GM19193 (cell line): ENCODE data around the gene MYLK.

ENCODE experiments used
- POLR2A ChIP-seq: IDR thresholded peaks from 4 replicates; pipeline ENCODE4 v1.6.1; 2011; ENCODE audit not compliant: insufficient read depth, insufficient read length; ENCODE audit errors: extremely low read depth

Gene MYLK

DNA sequence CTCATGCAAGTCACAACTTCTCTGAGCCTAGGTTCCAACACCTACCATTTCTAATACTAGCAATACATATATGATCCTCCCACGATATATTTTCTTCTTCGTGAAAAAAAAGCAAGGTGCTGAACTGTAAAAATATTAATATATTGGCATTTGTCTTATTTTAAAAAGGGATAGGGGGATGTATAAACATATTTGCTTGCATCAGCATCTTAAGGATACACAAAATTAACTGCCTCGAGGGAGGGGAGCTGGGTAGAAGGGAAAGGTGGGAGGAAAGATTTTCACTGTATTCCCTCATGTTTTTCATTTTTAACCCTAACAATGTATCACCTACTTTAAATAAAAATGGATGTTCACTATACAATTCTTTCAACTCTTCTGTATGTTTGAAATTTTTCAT is 300.6 kb downstream of the MYLK start:
- no peak for TF ChIP-seq POLR2A

DNA sequence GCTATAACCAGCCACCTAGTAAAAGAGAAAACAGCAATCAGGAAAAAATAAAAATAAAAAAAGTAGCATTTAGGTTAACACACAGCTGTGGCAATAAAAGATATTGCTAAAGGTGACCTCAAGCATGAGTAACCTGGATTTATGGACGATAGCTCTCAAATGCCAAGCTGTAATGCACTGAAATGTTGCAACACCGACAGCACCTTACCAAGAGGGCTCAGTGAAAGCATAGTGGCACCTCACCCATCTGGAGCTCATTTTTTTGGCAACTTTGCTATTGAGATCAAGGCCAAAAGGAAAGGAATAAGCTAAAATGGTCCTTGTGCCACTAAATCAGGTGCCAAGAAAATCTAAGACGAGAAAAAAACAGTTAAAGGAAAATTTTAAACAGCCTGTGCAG is 301.8 kb downstream of the MYLK start:
- no peak for TF ChIP-seq POLR2A

DNA sequence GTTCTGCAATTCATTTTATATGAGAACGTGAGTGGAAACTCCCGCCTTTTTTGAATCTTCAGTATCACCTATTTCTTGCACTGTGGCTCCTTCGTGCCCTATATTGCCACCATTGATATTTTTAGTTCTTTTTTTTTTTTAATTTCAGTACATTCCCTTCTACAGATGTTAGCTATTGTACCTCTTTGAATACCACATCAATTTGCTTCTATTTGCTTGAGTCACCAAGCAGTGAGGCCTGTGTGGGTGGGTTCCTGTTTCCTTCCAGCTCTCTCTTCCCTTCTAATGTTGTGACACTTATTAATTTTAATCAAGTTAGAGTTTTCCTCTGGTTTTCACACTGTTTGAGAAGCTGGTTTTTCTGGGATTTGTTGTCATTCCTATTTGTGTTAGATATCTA is 308.0 kb downstream of the MYLK start:
- no peak for TF ChIP-seq POLR2A

- no peak for TF ChIP-seq POLR2A
These were observed 312.2 kb downstream of the MYLK start for GRCh38 chr3:123571973-123572365.

- no peak for TF ChIP-seq POLR2A
These were observed 312.7 kb downstream of the MYLK start for GRCh38 chr3:123571264-123571972.

- TF ChIP-seq POLR2A = no peak
These were observed 315.3 kb downstream of the MYLK start for GRCh38 chr3:123568875-123569274.

DNA sequence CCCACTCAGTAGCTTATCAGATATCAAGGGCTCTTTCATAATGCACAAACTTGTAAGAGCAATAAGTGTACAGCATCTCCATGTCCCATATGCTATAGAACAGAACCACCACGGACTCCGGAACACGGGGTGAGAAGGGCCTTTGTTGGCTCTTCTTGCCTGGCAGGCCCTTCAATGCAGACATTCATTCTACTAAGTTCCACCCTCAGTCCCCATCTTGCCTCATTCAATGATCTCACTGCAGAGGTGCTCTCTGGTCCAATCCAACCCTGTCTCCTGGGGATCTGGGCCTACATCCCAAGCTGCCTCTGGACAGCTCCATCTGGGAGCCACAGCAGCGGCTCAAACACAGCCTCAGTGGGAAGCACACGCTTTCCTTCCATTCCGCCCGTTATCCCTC is 316.1 kb downstream of the MYLK start:
- no peak for TF ChIP-seq POLR2A

DNA sequence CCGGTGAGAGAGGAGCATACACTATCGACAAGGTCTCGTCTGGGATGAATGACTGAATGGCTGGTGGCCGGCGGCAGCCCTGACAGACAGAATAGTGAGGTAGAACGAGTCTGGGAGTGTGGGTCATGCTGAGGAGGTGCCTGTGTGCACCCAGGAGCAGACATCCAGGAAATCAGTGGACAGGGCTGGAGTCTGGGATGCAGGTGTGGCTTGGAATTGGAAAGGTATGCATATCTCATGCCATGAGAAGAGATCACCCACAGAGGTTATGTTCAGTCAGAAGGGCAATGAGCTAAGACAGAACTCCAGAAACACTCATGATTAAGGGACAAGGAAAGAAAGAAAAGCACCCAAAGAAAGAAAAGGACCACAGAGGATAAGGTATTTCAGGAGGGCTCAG is 320.1 kb downstream of the MYLK start:
- no peak for TF ChIP-seq POLR2A

GRCh38 chr3:123562547-123562946 is 321.6 kb downstream of the MYLK start:
- TF ChIP-seq POLR2A = no peak

DNA sequence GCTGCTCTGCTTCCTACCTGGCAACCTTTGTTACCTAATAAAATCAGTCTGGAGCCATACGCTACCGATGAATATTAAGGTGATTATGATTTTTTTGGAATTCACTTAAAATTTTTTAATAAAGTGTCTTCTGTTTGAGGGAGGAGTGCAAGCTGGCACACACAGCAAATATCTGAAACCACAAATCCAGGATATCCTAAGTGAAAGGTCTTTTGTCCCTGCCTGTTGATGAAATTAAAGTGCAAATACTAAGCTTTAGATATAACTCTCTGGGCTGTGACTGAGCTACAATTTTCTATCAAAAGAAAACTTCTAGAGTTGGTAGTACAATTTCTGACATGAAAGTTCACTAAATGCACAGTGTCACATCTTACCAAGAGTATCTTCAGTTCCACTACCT is 322.9 kb downstream of the MYLK start:
- no peak for TF ChIP-seq POLR2A
